Non-pigmented ciliary epithelial cell (primary cell): Measurements from ENCODE around the gene BACH1.

Source experiments
- DNase-seq: peaks from one replicate; pipeline ENCODE4 v3.0.0-alpha.2; 2010; ENCODE audit warnings: low read depth

BACH1 gene

GRCh38 chr21:29382030-29382654 is 83.4 kb downstream of the BACH1 start:
- DNase-seq, result peak; percentile 61

GRCh38 chr21:29384683-29385359 is 86.1 kb downstream of the BACH1 start:
- DNase-seq, result no peak

GRCh38 chr21:29385934-29386520 is 87.3 kb downstream of the BACH1 start:
- DNase-seq, result no peak

DNA sequence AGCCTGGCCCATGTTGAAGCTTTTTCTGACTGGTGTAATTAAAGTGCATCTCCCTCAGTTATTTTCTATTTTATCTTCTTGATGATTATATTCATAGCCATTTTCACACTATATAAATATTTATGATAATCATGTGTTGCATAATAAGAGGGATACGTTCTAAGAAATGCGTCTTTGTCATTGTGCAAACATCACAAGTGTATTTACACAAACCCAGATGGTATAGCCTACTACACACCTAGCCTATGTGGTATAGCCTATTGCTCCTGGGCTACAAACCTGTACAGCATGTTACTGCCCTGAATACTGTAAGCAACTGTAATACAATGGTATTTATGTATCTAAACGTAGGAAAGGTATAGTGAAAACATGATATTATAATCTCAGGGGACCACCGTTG is 88.1 kb downstream of the BACH1 start:
- DNase-seq, result no peak

DNA sequence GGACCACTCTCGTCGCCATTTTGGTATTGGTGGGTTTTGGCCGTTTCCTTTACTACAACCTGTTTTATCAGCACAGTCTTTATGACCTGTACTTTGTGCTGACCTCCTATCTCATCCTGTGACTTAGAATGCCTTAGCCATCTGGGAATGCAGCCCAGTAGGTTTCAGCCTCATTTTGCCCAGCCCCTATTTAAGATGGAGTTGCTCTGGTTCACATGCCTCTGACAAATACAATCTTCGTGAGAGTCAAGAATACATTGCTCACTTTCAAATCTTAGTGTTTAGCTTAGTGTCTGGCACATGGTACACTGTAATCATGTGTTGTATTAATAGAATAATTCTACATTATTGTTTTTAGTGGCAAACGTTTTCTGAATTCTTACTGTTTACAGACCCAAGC is 88.9 kb downstream of the BACH1 start:
- DNase-seq, result no peak

- DNase-seq, result no peak
Observed at GRCh38 chr21:29389136-29389535, 90.4 kb downstream of the BACH1 start.

- DNase-seq, result no peak
Observed at GRCh38 chr21:29390778-29391177, 92.1 kb downstream of the BACH1 start.

GRCh38 chr21:29394051-29394450 is 95.3 kb downstream of the BACH1 start:
- no peak for DNase-seq
